ENCODE measurements around the gene LRIT1. TPM values are rescaled to one million over a fixed set of nuclear protein-coding genes. Genes with fewer than 3 reads are reported as not detected.

LRIT1 gene
- total and polyA plus RNA-seq, 2 of the 8 experiments (the other 6 are each of a cell fraction or from before 2014, with no cell fraction given) = 0.03 TPM; not detected in 1

DNA sequence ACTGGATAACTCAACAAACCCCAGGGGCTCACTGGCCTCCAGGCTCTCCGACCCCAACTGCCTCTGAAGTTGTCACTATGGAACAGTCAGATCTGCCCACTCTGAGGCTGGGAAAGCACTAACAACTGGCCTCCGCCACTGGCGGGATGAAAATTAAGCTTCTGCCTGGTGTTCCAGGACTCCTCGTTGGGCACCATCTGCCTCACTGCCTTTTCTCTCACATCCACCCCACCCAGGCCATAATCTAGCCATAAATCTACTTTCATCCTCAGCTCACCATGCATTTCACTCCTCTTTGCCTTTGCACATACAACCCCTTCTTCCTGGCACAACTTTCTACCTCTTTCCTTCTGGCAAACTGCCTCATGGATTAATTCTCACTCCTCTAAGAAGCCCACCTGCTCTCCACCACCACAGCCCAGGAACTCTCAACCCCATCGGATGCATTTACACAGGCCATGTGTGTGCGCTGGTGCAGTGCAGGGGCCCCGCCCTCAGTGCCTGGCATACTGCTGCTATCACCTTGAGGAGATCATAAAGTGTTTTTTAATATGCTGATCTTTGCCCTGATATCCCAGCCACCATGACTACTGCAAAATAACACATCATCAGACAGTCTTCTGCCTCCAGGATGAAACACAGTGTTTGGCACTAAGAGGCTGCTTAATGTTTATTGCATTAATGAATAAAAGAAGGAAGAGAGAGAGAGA lies 43.0 kb downstream of the LRIT1 start:
- CTCF ChIA-PET (ENCODE audit: partially characterized antibody) = interaction anchor here (0.7 to 8.6 kb wide), 5 partner anchors 16 to 87 kb away, joined by 3 to 64 read pairs (median 5); no protein-coding TSS in a partner anchor
- no peak overlapping the region for H3K9ac ChIP-seq (replicated peaks in 1 of 4; ENCODE audit: extremely low read depth in 1 of 4, low read depth in 3 of 4, low read length in 3 of 4)
- peaks cover 0 to 6% of the 10 kb centered on the region in 2 experiments for H4K20me1 ChIP-seq (replicated peaks in 1 of 2; ENCODE audit: control insufficient read depth in 1 of 2, insufficient read depth in 2 of 2, low read length in 2 of 2)
- no peaks in the 10 kb centered on the region for H3K9me3 ChIP-seq (ENCODE audit: insufficient read depth in 2 of 2, low read depth in 1 of 2, low read length in 1 of 2)
- no peak for FAIRE-seq
- H2BK20ac ChIP-seq (ENCODE audit: low read length) = no peak overlapping the region
- H3K4me2 ChIP-seq (ENCODE audit: insufficient read depth in 1 of 2, low read depth in 2 of 2, low read length in 2 of 2) = no peak overlapping the region
- H3K14ac ChIP-seq (ENCODE audit: insufficient read length) = no peak overlapping the region
- H3K23me2 ChIP-seq (ENCODE audit: low read depth, low read length) = peaks cover 12% of the 10 kb centered on the region; the same call in 1 of the 2 replicates
- no peak overlapping the region for H3K23ac ChIP-seq (ENCODE audit: insufficient read length)
- H3K4me3 ChIP-seq (ENCODE audit: extremely low read depth in 1 of 4, insufficient read depth in 2 of 4, low read depth in 3 of 4, low read length in 4 of 4) = no peak overlapping the region
- H3K27me3 ChIP-seq (replicated peaks in 1 of 4; ENCODE audit: control insufficient read depth in 3 of 4, extremely low read depth in 1 of 4, insufficient read depth in 3 of 4, low read length in 3 of 4) = peaks cover 2 to 34% (median 28%) of the 10 kb centered on the region in 4 experiments
- H4K8ac ChIP-seq (ENCODE audit: extremely low read depth, insufficient read depth, low read length) = no peak overlapping the region
- H3K79me1 ChIP-seq (ENCODE audit: low read depth, low read length) = no peaks in the 10 kb centered on the region
- no peak overlapping the region for H2BK12ac ChIP-seq (ENCODE audit: low read depth, low read length)
- no peak overlapping the region for H2BK15ac ChIP-seq (ENCODE audit: low read length)
- no peak overlapping the region for H2AFZ ChIP-seq (ENCODE audit: low read length)
- no peaks in the 10 kb centered on the region for H3K36me3 ChIP-seq (ENCODE audit: control insufficient read depth in 2 of 4, insufficient read depth in 4 of 4, low read length in 3 of 4)
- no peak overlapping the region for H2BK5ac ChIP-seq (ENCODE audit: low read depth, low read length)
- H3K4ac ChIP-seq (replicated peaks; ENCODE audit: insufficient read length, low read depth, low read length) = no peak overlapping the region
- no peak for DNase-seq (ENCODE audit: low read depth in 1 of 2, low spot score in 2 of 2)
- H2BK120ac ChIP-seq (replicated peaks; ENCODE audit: low read depth, low read length) = no peak overlapping the region
- WGBS, 2 experiments (ENCODE audit: extremely low coverage in 1 of 2, insufficient coverage in 1 of 2, insufficient read length in 1 of 2, insufficient replicate concordance in 2 of 2, low coverage in 1 of 2, low lambda C conversion rate in 2 of 2, missing lambda C conversion rate in 1 of 2) = 90% methylated on average over 7 of the region's 7 CpGs; no CpG with 5 or more reads in 1 of the 2 experiments
- no peak overlapping the region for H3K18ac ChIP-seq (ENCODE audit: extremely low read depth, low read length)
- TF ChIP-seq TAF7 (optimal IDR thresholded peaks at IDR 0.05; ENCODE audit: borderline replicate concordance, low read depth, low read length) = no peak
- TF ChIP-seq CHD1 (IDR thresholded peaks at IDR 0.05; ENCODE audit: low read depth, low read length) = no peak
- no peak for TF ChIP-seq POLR2A (IDR thresholded peaks at IDR 0.05; ENCODE audit: control extremely low read depth in 1 of 2, low read depth in 2 of 2, low read length in 2 of 2)
- no peak for TF ChIP-seq POU5F1 (IDR thresholded peaks at IDR 0.05; ENCODE audit: low read depth, low read length)
- TF ChIP-seq RBBP5 (IDR thresholded peaks at IDR 0.05; ENCODE audit: borderline replicate concordance, low read depth, low read length) = no peak
- no peak for TF ChIP-seq KDM4A (IDR thresholded peaks at IDR 0.05; ENCODE audit: low read depth, low read length, severe bottlenecking)
- no peak for TF ChIP-seq HDAC6 (IDR thresholded peaks at IDR 0.05; ENCODE audit: low read depth, low read length)
- TF ChIP-seq YY1 (IDR thresholded peaks at IDR 0.05; ENCODE audit: low read depth, low read length) = no peak
- TF ChIP-seq TEAD4 (IDR thresholded peaks at IDR 0.05; ENCODE audit: low read depth, low read length) = no peak
- no peak for TF ChIP-seq SP4 (IDR thresholded peaks at IDR 0.05; ENCODE audit: low read length)
- no peak for TF ChIP-seq MAFK (IDR thresholded peaks at IDR 0.05; ENCODE audit: low read depth, low read length)
- no peak overlapping the region for H2AK5ac ChIP-seq (ENCODE audit: low read depth, low read length)
- peaks cover 0 to 5% (median 2%) of the 10 kb centered on the region in 4 experiments; a peak in 4 of 7 replicates for H3K4me1 ChIP-seq (replicated peaks in 1 of 4; ENCODE audit: control insufficient read depth in 3 of 4, insufficient read depth in 4 of 4, low read length in 3 of 4)
- H3K56ac ChIP-seq (replicated peaks; ENCODE audit: insufficient read length, low read depth, low read length) = no peak overlapping the region
- POLR2A ChIA-PET (ENCODE audit: partially characterized antibody) = interaction anchor here (1.0 kb wide), 1 partner anchor 58 kb away, joined by 3 read pairs; no protein-coding TSS in a partner anchor
- H4K91ac ChIP-seq (replicated peaks; ENCODE audit: insufficient read length, low read length) = no peak overlapping the region
- no peak overlapping the region for H4K5ac ChIP-seq (ENCODE audit: insufficient read length, low read depth, low read length)
- H3K27ac ChIP-seq (ENCODE audit: low read depth, low read length) = no peak overlapping the region
- no peaks in the 10 kb centered on the region for H3K79me2 ChIP-seq (ENCODE audit: control insufficient read depth in 1 of 2, insufficient read depth in 2 of 2, low read length in 2 of 2)
